Endothelial cell of umbilical vein (primary cell): ENCODE measurements around the gene RHEX. TPM values are rescaled to one million over a fixed set of nuclear protein-coding genes. Genes with fewer than 3 reads are reported as not detected.

Source experiments
- BruUV-seq: library from RNA; stranded (reverse); fragments of 400-500 nt; replicated peaks from 2 replicates; lab custom pipeline; 2021; lab: Mats Ljungman, UMichigan
- CTCF ChIA-PET: fragments of 300-600, 350-600 bp; sonication (Branson Sonifier 250); formaldehyde crosslinking; loops from one replicate; lab custom pipeline; 2021; ENCODE audit warnings: antibody characterized with exemption, inconsistent platforms; lab: Charles Lee
- POLR2A ChIA-PET: fragments of 300-600, 350-600 bp; sonication (Branson Sonifier 250); formaldehyde crosslinking; loops from one replicate; lab custom pipeline; 2021; ENCODE audit warnings: antibody characterized with exemption, inconsistent platforms; lab: Charles Lee
- DNase-seq: peaks from one replicate; pipeline ENCODE4 v3.0.0-alpha.2; 2011; ENCODE audit warnings: low read depth, low spot score
- FAIRE-seq: peaks from 2 replicates; lab custom pipeline; 2011; peaks lifted over from hg19 to GRCh38; lab: Jason Lieb, UNC
- H2AFZ ChIP-seq: 2 replicates; pipeline ENCODE4 v1.6.0; 2012; ENCODE audit warnings: low read depth, low read length, control low read depth, inconsistent platforms
- H3K27ac ChIP-seq: 2 replicates; pipeline ENCODE4 v1.5.1; 2011; ENCODE audit warnings: low read depth, mild to moderate bottlenecking, control low read depth, low read length, moderate library complexity; ENCODE audit not compliant: insufficient read depth
- H3K27me3 ChIP-seq, 2 experiments: 2 replicates each; pipeline versions ENCODE4 v1.6.0 to v1.6.1; 2011; ENCODE audit warnings: low read length in 2 of 2, mixed read lengths in 1 of 2; ENCODE audit not compliant: control insufficient read depth in 2 of 2, insufficient read depth in 2 of 2
- H3K36me3 ChIP-seq, 2 experiments: 2 replicates in 1 of 2; 3 replicates in 1 of 2; pipeline ENCODE4 v1.5.1; 2011; ENCODE audit warnings: low read length in 2 of 2, mild to moderate bottlenecking in 1 of 2, moderate library complexity in 1 of 2; ENCODE audit not compliant: control insufficient read depth in 2 of 2, insufficient read depth in 2 of 2; ENCODE audit errors: extremely low read depth in 1 of 2
- H3K4me1 ChIP-seq: 3 replicates; pipeline ENCODE4 v1.5.1; 2011; ENCODE audit warnings: mild to moderate bottlenecking, low read length; ENCODE audit not compliant: control insufficient read depth, insufficient read depth; ENCODE audit errors: extremely low read depth
- H3K4me2 ChIP-seq: 2 replicates; pipeline ENCODE4 v1.6.1; 2011; ENCODE audit warnings: low read length, control low read depth, mixed read lengths; ENCODE audit not compliant: insufficient read depth
- H3K4me3 ChIP-seq, 3 experiments: fragments of 200-600 bp in 1 of 3; sonication (generic), shearing (Covaris generic) in 1 of 3; replicated peaks in 1 of 3; 2 replicates each; pipeline ENCODE4 v1.5.1; 2011 to 2016; ENCODE audit warnings: control low read depth in 3 of 3, low read length in 3 of 3, mild to moderate bottlenecking in 2 of 3, inconsistent platforms in 1 of 3, low read depth in 1 of 3, moderate library complexity in 1 of 3; ENCODE audit not compliant: insufficient read depth in 1 of 3
- H3K79me2 ChIP-seq: 2 replicates; pipeline ENCODE4 v1.6.0; 2012; ENCODE audit warnings: low read length, inconsistent platforms; ENCODE audit not compliant: control insufficient read depth, insufficient read depth
- H3K9ac ChIP-seq: replicated peaks from 2 replicates; pipeline ENCODE3; 2011; ENCODE audit warnings: low read length, control low read depth; ENCODE audit not compliant: insufficient read depth; ENCODE audit errors: extremely low read depth
- H3K9me1 ChIP-seq: replicated peaks from 3 replicates; pipeline ENCODE4 v1.6.0; 2011; ENCODE audit warnings: mild to moderate bottlenecking, low read length; ENCODE audit not compliant: control insufficient read depth, insufficient read depth; ENCODE audit errors: extremely low read depth
- H3K9me3 ChIP-seq: replicated peaks from 2 replicates; pipeline ENCODE4 v1.5.1; 2012; ENCODE audit warnings: low read length, inconsistent platforms; ENCODE audit not compliant: control insufficient read depth, insufficient read depth
- H4K20me1 ChIP-seq: replicated peaks from 2 replicates; pipeline ENCODE3; 2011; ENCODE audit warnings: mild to moderate bottlenecking, low read length; ENCODE audit not compliant: control insufficient read depth, insufficient read depth; ENCODE audit errors: extremely low read depth
- CTCF ChIP-seq, 2 donors: IDR thresholded peaks; 1 replicate in 1 of 2; 2 replicates in 1 of 2; pipeline ENCODE4 v1.5.1; 2011; ENCODE audit warnings: low read length in 2 of 2, mild to moderate bottlenecking in 2 of 2, moderate library complexity in 2 of 2, control low read depth in 1 of 2, inconsistent platforms in 1 of 2, low read depth in 1 of 2; ENCODE audit not compliant: insufficient read depth in 1 of 2; ENCODE audit errors: extremely low read depth in 1 of 2
- EZH2 ChIP-seq: IDR thresholded peaks from 2 replicates; pipeline ENCODE4 v1.6.1; 2012; ENCODE audit warnings: borderline replicate concordance, low read depth, mild to moderate bottlenecking, moderate library complexity, low read length, inconsistent platforms; ENCODE audit not compliant: severe bottlenecking
- FOS ChIP-seq: IDR thresholded peaks from 2 replicates; pipeline ENCODE4 v1.6.1; 2011; ENCODE audit warnings: mild to moderate bottlenecking, low read length, moderate library complexity, borderline replicate concordance; ENCODE audit not compliant: insufficient read depth
- GATA2 ChIP-seq: IDR thresholded peaks from 2 replicates; pipeline ENCODE4 v1.7.0; 2011; ENCODE audit warnings: low read depth, mild to moderate bottlenecking, moderate library complexity, mixed read lengths, low read length; ENCODE audit not compliant: insufficient read length, insufficient read depth
- JUN ChIP-seq: IDR thresholded peaks from 2 replicates; pipeline ENCODE4 v1.6.1; 2011; ENCODE audit warnings: borderline replicate concordance, low read depth; ENCODE audit not compliant: insufficient read length, insufficient read depth
- MYC ChIP-seq: IDR thresholded peaks from one replicate; pipeline ENCODE4 v1.6.1; 2011; ENCODE audit warnings: mild to moderate bottlenecking, low read depth, low read length
- POLR2A ChIP-seq: IDR thresholded peaks from 2 replicates; pipeline ENCODE4 v1.6.1; 2012; ENCODE audit warnings: low read depth, mild to moderate bottlenecking, control low read depth, low read length
- POLR2AphosphoS5 ChIP-seq: IDR thresholded peaks from 2 replicates; pipeline ENCODE4 v1.6.1; 2012; ENCODE audit warnings: low read depth, mild to moderate bottlenecking, control low read depth, low read length, moderate library complexity; ENCODE audit not compliant: insufficient read depth
- dilution Hi-C: fragments of 300-500 bp; cut with MboI; formaldehyde crosslinking; loops from one replicate; pipeline ENCODE4 v1.15.0; 2019; ENCODE audit warnings: low sequenced_read_pairs; ENCODE audit not compliant: extremely low pct_ligation_motif_present
- intact Hi-C: fragments of 100-400 bp; cut with micrococcal nuclease; formaldehyde crosslinking; loops from one replicate; pipeline ENCODE4 v1.10.0; 2022
- polyA plus RNA-seq, 4 experiments: library from polyadenylated mRNA; depleted of rRNA in 3 of 4; stranded (reverse) in 3 of 4; unstranded in 1 of 4; fragments of >200 nt; gene quantifications; 2 replicates each; pipeline versions ENCODE4 v1.2.1 to v1.2.3, GENCODE V29; 2011 to 2012; ENCODE audit warnings: missing spikeins in 1 of 4
- total RNA-seq: library from RNA; stranded (reverse); gene quantifications from 2 replicates; pipeline ENCODE4 v1.2.3, GENCODE V29; 2021
- TF ChIP-seq, protein P1 (sequence below): IDR thresholded peaks from 2 replicates; pipeline ENCODE4 v1.6.1; 2011; ENCODE audit not compliant: insufficient read depth, insufficient read length

Gene RHEX
- total and polyA plus RNA-seq, 2 donors (not counting 3 experiments of a cell fraction or from before 2014, with no cell fraction given): not detected

- Histone ChIP-seq H3K9me1 (no peaks in the 10 kb centered on the region), H4K20me1 (no peaks in the 10 kb centered on the region), H3K27me3 (peaks cover 15 to 23% of the 10 kb centered on the region in 2 experiments), H3K27ac (no peak overlapping the region), H3K9me3 (no peaks in the 10 kb centered on the region), H2AFZ (no peak overlapping the region), H3K4me2 (no peak overlapping the region), H3K9ac (no peak overlapping the region), H3K4me3 (no peak overlapping the region), H3K4me1 (no peaks in the 10 kb centered on the region), H3K36me3 (no peaks in the 10 kb centered on the region), H3K79me2 (no peaks in the 10 kb centered on the region)
- CTCF ChIA-PET: interaction anchor here (1.2 kb wide), 1 partner anchor 40 kb away, joined by 3 read pairs; no protein-coding TSS in a partner anchor
- no peak for FAIRE-seq
- intact Hi-C loops: no loop called here
- DNase-seq: no peak
- dilution Hi-C loops: no loop called here
- no TSS peak for BruUV-seq
- POLR2A ChIA-PET: no interaction called here
- TF ChIP-seq EZH2 (no peak), MYC (no peak), POLR2AphosphoS5 (no peak), FOS (no peak), GATA2 (no peak), POLR2A (no peak), JUN (no peak), CTCF (IDR thresholded peaks at IDR 0.05; ENCODE audit: extremely low read depth in 1 of 2, insufficient read depth in 1 of 2, low read depth in 1 of 2, low read length in 2 of 2) (no peak)
- TF ChIP-seq, protein P1, sequence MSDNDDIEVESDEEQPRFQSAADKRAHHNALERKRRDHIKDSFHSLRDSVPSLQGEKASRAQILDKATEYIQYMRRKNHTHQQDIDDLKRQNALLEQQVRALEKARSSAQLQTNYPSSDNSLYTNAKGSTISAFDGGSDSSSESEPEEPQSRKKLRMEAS: no peak
Measured at GRCh38 chr1:206070627-206071304, 17.8 kb downstream of the RHEX start.
